ENCODE measurements around the gene PGAM2.

The PGAM2 gene

GRCh38 chr7:44072364-44073231, 7.2 kb upstream of the PGAM2 start:
- peak; percentile 52 for TF ChIP-seq CTCF (IDR thresholded peaks at IDR 0.05)

GRCh38 chr7:44071726-44072363, 6.5 kb upstream of the PGAM2 start:
- TF ChIP-seq CTCF (IDR thresholded peaks at IDR 0.05): no peak

- no peak for TF ChIP-seq CTCF (IDR thresholded peaks at IDR 0.05)
These were observed 2.7 kb upstream of the PGAM2 start for GRCh38 chr7:44068054-44068453.

- no peak for TF ChIP-seq CTCF (IDR thresholded peaks at IDR 0.05)
These were observed 1.9 kb upstream of the PGAM2 start for GRCh38 chr7:44067064-44067951.

- no peak for TF ChIP-seq CTCF (IDR thresholded peaks at IDR 0.05)
These were observed 1.2 kb upstream of the PGAM2 start for GRCh38 chr7:44066494-44067063.

GRCh38 chr7:44066111-44066460, 719 bp upstream of the PGAM2 start:
- no peak for TF ChIP-seq CTCF (IDR thresholded peaks at IDR 0.05)

- TF ChIP-seq CTCF (IDR thresholded peaks at IDR 0.05): no peak
These were observed 456 bp downstream of the PGAM2 start for GRCh38 chr7:44064791-44065430.

All from LNCAP (cell line).